ENCODE measurements around the gene MSLN. TPM values are rescaled to one million over a fixed set of nuclear protein-coding genes. Genes with fewer than 3 reads are reported as not detected.
A peak's percentile ranks its signal among the peaks of the same experiment; 100 is the strongest.

MSLN gene
- total RNA-seq, 4 donors from 2014 or later, result 0.39 TPM; not detected in 3

GRCh38 chr16:813204-813915, 52.8 kb downstream of the MSLN start:
- Histone ChIP-seq H3K27me3 (peaks cover 0 to 89% (median 29%) of the 10 kb centered on the region in 4 donors), H3K4me1 (peaks cover 10 to 33% (median 14%) of the 10 kb centered on the region in 4 donors), H3K27ac (replicated peaks in 1 of 4) (no peak overlapping the region), H3K4me3 (peak overlapping the region; percentile 9 to 51 (median 22)), H3K9me3 (peaks cover 0 to 8% (median 0%) of the 10 kb centered on the region in 4 donors), H3K36me3 (no peaks in the 10 kb centered on the region)
- TF ChIP-seq POLR2A (IDR thresholded peaks at IDR 0.05; ENCODE audit: low read depth) (no peak), CTCF (IDR thresholded peaks at IDR 0.05) (peak; percentile 43 to 52 (median 49))
- WGBS, result 7% methylated on average over 15 of the region's 67 CpGs
- no peak for DNase-seq (ENCODE audit: extremely low spot score)
- intact Hi-C loops (cut with DNase I), result no loop called here

- Histone ChIP-seq H3K9me3 (peaks cover 0 to 8% (median 0%) of the 10 kb centered on the region in 4 donors), H3K4me3 (peak overlapping the region in 2 of 4 donors; percentile 16 to 51), H3K36me3 (no peaks in the 10 kb centered on the region), H3K4me1 (peaks cover 6 to 27% (median 10%) of the 10 kb centered on the region in 4 donors), H3K27me3 (peaks cover 0 to 94% (median 29%) of the 10 kb centered on the region in 4 donors), H3K27ac (replicated peaks in 1 of 4) (no peak overlapping the region)
- intact Hi-C loops (cut with DNase I), result loop anchor here (2.0 kb wide), 1 partner anchor 241 kb away; no protein-coding TSS in a partner anchor
- DNase-seq (ENCODE audit: extremely low spot score), result no peak
- TF ChIP-seq CTCF (IDR thresholded peaks at IDR 0.05) (peak in 1 of 3 experiments; percentile 2), POLR2AphosphoS5 (IDR thresholded peaks at IDR 0.05) (no peak)
- 60% methylated on average over 22 of the region's 22 CpGs for WGBS
Observed at GRCh38 chr16:813916-814412, 53.4 kb downstream of the MSLN start.

GRCh38 chr16:814974-815373, 54.4 kb downstream of the MSLN start:
- TF ChIP-seq EP300 (IDR thresholded peaks at IDR 0.05) (no peak), CTCF (IDR thresholded peaks at IDR 0.05) (no peak), POLR2A (IDR thresholded peaks at IDR 0.05; ENCODE audit: low read depth) (no peak), POLR2AphosphoS5 (IDR thresholded peaks at IDR 0.05) (no peak)
- Histone ChIP-seq H3K27me3 (peaks cover 0 to 98% (median 29%) of the 10 kb centered on the region in 4 donors), H3K27ac (replicated peaks in 1 of 4) (no peak overlapping the region), H3K9me3 (peaks cover 0 to 8% (median 0%) of the 10 kb centered on the region in 4 donors), H3K4me1 (peaks cover 6 to 21% (median 9%) of the 10 kb centered on the region in 4 donors), H3K4me3 (no peak overlapping the region), H3K36me3 (no peaks in the 10 kb centered on the region)
- intact Hi-C loops (cut with DNase I), result loop anchor here (2.0 kb wide), 1 partner anchor 240 kb away; no protein-coding TSS in a partner anchor
- 78% methylated on average over 9 of the region's 9 CpGs for WGBS
- DNase-seq (ENCODE audit: extremely low spot score), result no peak

- H3K27ac ChIP-seq (replicated peaks in 1 of 4), result no peak overlapping the region
- WGBS, result 86% methylated on average over 9 of the region's 15 CpGs
Observed at GRCh38 chr16:815861-816260, 55.3 kb downstream of the MSLN start.

More at GRCh38 chr16:815861-816260, 55.3 kb downstream of the MSLN start:
- no peaks in the 10 kb centered on the region for H3K36me3 ChIP-seq
- H3K27me3 ChIP-seq, result peaks cover 0 to 98% (median 29%) of the 10 kb centered on the region in 4 donors
- intact Hi-C loops (cut with DNase I), result loop anchor here (2.0 kb wide), 1 partner anchor 239 kb away; no protein-coding TSS in a partner anchor
- peaks cover 0 to 8% (median 0%) of the 10 kb centered on the region in 4 donors for H3K9me3 ChIP-seq
- TF ChIP-seq POLR2A (IDR thresholded peaks at IDR 0.05; ENCODE audit: low read depth) (no peak), EP300 (IDR thresholded peaks at IDR 0.05) (no peak), POLR2AphosphoS5 (IDR thresholded peaks at IDR 0.05) (no peak), CTCF (IDR thresholded peaks at IDR 0.05) (no peak)
- DNase-seq (ENCODE audit: extremely low spot score), result no peak
- peaks cover 6 to 21% (median 9%) of the 10 kb centered on the region in 4 donors for H3K4me1 ChIP-seq
- no peak overlapping the region for H3K4me3 ChIP-seq

All from esophagus muscularis mucosa (tissue), 4 donors.